ENCODE measurements around the gene ST3GAL3.
A peak's percentile ranks its signal among the peaks of the same experiment; 100 is the strongest.

The ST3GAL3 gene

DNA sequence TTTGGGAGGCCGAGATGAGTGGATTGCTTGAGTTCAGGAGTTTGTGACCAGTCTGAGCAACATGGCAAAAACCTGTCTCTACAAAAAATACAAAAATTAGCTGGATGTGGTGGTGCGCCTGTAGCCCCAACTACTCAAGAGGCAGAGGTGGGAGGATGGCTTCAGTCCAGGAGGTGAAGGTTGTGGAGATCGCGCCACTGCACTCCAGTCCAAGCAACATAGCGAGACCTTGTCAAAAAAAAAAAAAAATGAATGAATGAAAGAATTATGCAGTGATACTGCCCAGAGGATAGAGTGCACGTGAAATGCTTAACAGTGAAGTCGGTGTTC is 262.0 kb downstream of the ST3GAL3 start:
- DNase-seq (ENCODE audit: low read depth), result no peak
- TF ChIP-seq, protein P1, sequence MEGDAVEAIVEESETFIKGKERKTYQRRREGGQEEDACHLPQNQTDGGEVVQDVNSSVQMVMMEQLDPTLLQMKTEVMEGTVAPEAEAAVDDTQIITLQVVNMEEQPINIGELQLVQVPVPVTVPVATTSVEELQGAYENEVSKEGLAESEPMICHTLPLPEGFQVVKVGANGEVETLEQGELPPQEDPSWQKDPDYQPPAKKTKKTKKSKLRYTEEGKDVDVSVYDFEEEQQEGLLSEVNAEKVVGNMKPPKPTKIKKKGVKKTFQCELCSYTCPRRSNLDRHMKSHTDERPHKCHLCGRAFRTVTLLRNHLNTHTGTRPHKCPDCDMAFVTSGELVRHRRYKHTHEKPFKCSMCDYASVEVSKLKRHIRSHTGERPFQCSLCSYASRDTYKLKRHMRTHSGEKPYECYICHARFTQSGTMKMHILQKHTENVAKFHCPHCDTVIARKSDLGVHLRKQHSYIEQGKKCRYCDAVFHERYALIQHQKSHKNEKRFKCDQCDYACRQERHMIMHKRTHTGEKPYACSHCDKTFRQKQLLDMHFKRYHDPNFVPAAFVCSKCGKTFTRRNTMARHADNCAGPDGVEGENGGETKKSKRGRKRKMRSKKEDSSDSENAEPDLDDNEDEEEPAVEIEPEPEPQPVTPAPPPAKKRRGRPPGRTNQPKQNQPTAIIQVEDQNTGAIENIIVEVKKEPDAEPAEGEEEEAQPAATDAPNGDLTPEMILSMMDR (IDR thresholded peaks at IDR 0.05; ENCODE audit: insufficient read depth, low read depth, low read length, missing control alignments), result no peak
- peak overlapping the region; percentile 68 for H3K4me3 ChIP-seq (ENCODE audit: low read length)

DNA sequence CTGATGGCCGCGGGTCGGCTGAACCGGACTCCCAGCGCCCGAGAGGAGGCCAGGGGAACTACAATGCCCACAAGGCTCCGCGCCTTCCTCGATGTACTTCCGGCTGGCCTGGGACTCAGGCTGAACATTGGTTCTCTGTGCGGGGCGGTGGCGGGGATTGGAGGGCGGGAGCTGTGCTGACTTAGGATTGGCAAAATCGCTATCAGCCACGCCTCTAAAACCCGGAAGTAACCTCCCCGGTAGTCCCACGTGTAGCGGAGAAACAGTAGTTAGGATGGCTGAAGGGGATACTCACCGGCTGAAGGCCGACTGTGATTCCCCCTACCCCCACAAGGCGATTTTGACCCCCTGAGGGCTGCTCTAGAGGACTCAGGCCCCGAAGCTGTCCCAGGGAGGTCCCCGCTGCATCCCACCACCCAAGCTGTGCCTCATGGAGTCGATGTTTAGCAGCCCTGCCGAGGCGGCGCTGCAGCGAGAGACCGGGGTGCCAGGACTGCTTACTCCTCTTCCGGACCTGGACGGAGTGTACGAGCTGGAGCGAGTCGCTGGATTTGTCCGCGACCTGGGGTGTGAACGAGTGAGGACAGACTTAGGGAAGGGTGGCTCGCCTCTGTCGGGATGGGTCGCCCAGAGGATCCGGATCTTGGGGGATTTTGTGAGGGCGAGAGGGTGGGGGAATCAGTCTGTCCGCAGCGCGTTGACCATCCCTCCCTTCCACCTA is 262.6 kb downstream of the ST3GAL3 start, which contains the start of gene DPH2:
Gene DPH2 (plus strand): TSS at position 265 of the 721 bp plus-strand sequence. CDS start 166 bp downstream, at position 431.
- TF ChIP-seq, protein P1 (IDR thresholded peaks at IDR 0.05; ENCODE audit: insufficient read depth, low read depth, low read length, missing control alignments), result no peak
- peak within 1 kb of the TSS; percentile 68 for H3K4me3 ChIP-seq (ENCODE audit: low read length)
- peak; percentile 99 for DNase-seq (ENCODE audit: low read depth)

DNA sequence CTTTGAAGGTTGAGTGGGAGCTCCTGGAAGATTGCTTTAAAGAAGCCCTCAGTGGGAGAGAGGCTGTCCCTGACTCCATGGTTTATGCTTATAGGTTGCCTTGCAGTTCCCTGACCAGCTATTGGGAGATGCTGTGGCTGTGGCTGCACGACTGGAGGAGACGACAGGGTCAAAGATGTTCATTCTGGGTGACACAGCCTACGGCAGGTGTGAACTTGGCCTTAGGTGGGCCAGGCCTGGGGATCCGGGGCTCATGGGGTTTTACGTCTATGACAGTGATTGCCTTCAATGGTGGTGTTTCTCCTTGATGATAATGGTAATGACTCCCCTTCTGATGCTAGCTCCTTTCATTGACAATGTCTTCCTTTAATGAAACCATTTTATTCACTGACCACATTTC is 263.2 kb downstream of the ST3GAL3 start:
- peak overlapping the region; percentile 68 for H3K4me3 ChIP-seq (ENCODE audit: low read length)
- no peak for DNase-seq (ENCODE audit: low read depth)
- TF ChIP-seq, protein P1 (IDR thresholded peaks at IDR 0.05; ENCODE audit: insufficient read depth, low read depth, low read length, missing control alignments), result no peak

DNA sequence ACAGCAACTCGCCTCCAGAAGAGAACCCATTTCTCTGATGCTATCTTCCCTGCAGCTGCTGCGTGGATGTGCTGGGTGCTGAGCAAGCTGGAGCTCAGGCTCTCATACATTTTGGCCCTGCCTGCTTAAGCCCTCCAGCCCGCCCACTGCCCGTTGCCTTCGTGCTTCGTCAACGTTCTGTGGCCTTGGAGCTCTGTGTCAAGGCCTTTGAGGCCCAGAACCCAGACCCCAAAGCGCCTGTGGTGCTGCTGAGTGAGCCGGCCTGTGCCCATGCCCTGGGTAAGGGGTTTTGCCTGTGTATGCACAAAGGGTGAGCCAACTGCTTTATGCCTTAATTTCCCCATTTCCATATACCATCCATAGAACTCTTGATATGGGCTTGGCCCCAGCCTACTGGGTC is 263.6 kb downstream of the ST3GAL3 start:
- TF ChIP-seq, protein P1 (IDR thresholded peaks at IDR 0.05; ENCODE audit: insufficient read depth, low read depth, low read length, missing control alignments), result no peak
- no peak for DNase-seq (ENCODE audit: low read depth)
- H3K4me3 ChIP-seq (ENCODE audit: low read length), result peak overlapping the region; percentile 68

DNA sequence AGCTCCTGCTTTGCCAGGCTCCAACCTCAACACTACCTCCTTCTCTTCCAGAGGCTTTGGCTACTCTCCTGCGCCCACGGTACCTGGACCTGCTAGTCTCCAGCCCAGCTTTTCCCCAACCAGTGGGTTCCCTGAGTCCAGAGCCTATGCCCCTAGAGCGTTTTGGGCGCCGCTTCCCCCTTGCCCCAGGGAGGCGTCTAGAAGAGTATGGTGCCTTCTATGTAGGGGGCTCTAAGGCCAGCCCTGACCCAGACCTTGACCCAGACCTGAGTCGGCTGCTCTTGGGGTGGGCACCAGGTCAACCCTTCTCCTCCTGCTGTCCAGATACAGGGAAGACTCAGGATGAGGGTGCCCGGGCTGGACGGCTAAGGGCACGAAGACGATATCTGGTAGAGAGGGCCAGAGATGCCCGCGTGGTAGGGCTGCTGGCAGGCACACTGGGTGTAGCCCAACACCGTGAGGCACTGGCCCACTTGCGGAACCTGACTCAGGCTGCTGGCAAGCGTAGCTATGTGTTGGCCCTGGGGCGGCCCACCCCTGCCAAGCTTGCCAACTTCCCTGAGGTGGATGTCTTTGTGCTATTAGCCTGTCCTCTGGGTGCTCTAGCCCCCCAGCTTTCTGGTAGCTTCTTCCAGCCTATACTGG is 264.1 kb downstream of the ST3GAL3 start:
- TF ChIP-seq, protein P1 (IDR thresholded peaks at IDR 0.05; ENCODE audit: insufficient read depth, low read depth, low read length, missing control alignments), result no peak
- no peak for DNase-seq (ENCODE audit: low read depth)
- H3K4me3 ChIP-seq (ENCODE audit: low read length), result no peak overlapping the region

DNA sequence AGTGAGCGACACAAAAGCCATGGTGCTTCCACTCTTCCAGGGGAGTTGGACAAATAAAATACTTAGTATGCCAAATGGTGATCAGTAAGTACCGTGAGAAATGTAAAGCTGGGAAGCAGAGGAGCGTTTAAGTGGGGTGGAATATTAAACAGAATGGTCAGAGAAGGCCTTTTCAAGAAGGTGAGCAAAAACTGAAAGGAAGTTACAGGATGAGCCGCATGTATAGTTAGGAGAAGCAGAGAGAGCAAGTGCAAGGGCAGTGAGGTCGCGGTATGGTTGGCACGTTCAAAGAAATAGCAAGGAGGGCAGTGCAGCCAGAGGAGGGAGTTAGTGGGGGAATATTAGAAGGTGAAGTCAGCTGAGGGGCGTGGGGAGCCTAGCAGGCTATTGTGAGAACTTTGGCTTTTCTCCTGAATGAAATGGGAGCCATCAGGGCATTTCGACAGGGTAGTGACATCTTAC is 266.7 kb downstream of the ST3GAL3 start:
- H3K4me3 ChIP-seq (ENCODE audit: low read length), result peak overlapping the region; percentile 90
- TF ChIP-seq, protein P1 (IDR thresholded peaks at IDR 0.05; ENCODE audit: insufficient read depth, low read depth, low read length, missing control alignments), result no peak
- DNase-seq (ENCODE audit: low read depth), result no peak

Measured in epithelial cell of esophagus (primary cell).